HG02938 (cell line): ENCODE data around the gene SCN3A.

Experiments
- ATAC-seq: cut with Tn5 transposase; IDR thresholded peaks from one replicate; pipeline ENCODE4 v1.9.1; 2021; ENCODE audit warnings: mild to moderate bottlenecking, moderate library complexity; ENCODE audit not compliant: unreplicated experiment

SCN3A gene

GRCh38 chr2:165192729-165193128, 11.1 kb downstream of the SCN3A start:
- peak; percentile 40 for ATAC-seq

GRCh38 chr2:165191096-165191728, 12.6 kb downstream of the SCN3A start:
- ATAC-seq, result no peak

GRCh38 chr2:165185633-165186032, 18.2 kb downstream of the SCN3A start:
- ATAC-seq, result no peak

GRCh38 chr2:165182029-165182428, 21.8 kb downstream of the SCN3A start:
- no peak for ATAC-seq

GRCh38 chr2:165176780-165177179, 27.1 kb downstream of the SCN3A start:
- no peak for ATAC-seq

GRCh38 chr2:165173215-165173614, 30.6 kb downstream of the SCN3A start:
- ATAC-seq, result peak; percentile 55

- no peak for ATAC-seq
These were observed 39.6 kb downstream of the SCN3A start for GRCh38 chr2:165164201-165164600.

- no peak for ATAC-seq
These were observed 40.1 kb downstream of the SCN3A start for GRCh38 chr2:165163761-165164160.

GRCh38 chr2:165162466-165162865, 41.4 kb downstream of the SCN3A start:
- no peak for ATAC-seq

GRCh38 chr2:165161510-165161909, 42.3 kb downstream of the SCN3A start:
- ATAC-seq, result no peak

GRCh38 chr2:165157160-165157559, 46.7 kb downstream of the SCN3A start:
- no peak for ATAC-seq

GRCh38 chr2:165155152-165155551, 48.7 kb downstream of the SCN3A start:
- ATAC-seq, result no peak

GRCh38 chr2:165149439-165149838, 54.4 kb downstream of the SCN3A start:
- peak; percentile 91 for ATAC-seq

GRCh38 chr2:165147186-165148045, 56.4 kb downstream of the SCN3A start:
- ATAC-seq, result no peak

- ATAC-seq, result peak; percentile 67
These were observed 59.5 kb downstream of the SCN3A start for GRCh38 chr2:165144315-165144714.

- ATAC-seq, result no peak
These were observed 62.1 kb downstream of the SCN3A start for GRCh38 chr2:165141601-165142354.

GRCh38 chr2:165126244-165126643, 77.6 kb downstream of the SCN3A start:
- ATAC-seq, result no peak

GRCh38 chr2:165122521-165122920, 81.3 kb downstream of the SCN3A start:
- no peak for ATAC-seq

GRCh38 chr2:165120740-165121467, 82.9 kb downstream of the SCN3A start:
- ATAC-seq, result no peak

- no peak for ATAC-seq
These were observed 88.6 kb downstream of the SCN3A start for GRCh38 chr2:165115258-165115657.
